ENCODE data around the gene SLC7A4.
A peak's percentile ranks its signal among the peaks of the same experiment; 100 is the strongest.

SLC7A4 gene

GRCh38 chr22:20989323-20990138 is 42.8 kb downstream of the SLC7A4 start:
- Mint-ChIP-seq H3K4me1 (no peaks in the 10 kb centered on the region), H3K36me3 (peaks cover 32 to 46% of the 10 kb centered on the region in 2 donors), H3K9me3 (no peaks in the 10 kb centered on the region), H3K27me3 (no peaks in the 10 kb centered on the region), H3K27ac (no peak overlapping the region), H3K4me3 (no peak overlapping the region)
- DNase-seq (no peak), ATAC-seq (replicated peaks) (no peak)

- peaks cover 4% of the 10 kb centered on the region in 2 donors for H3K4me1 Mint-ChIP-seq
- no peak overlapping the region for H3K27ac Mint-ChIP-seq
- no peaks in the 10 kb centered on the region for H3K9me3 Mint-ChIP-seq
- DNase-seq (no peak), ATAC-seq (replicated peaks) (no peak)
- no peak overlapping the region for H3K4me3 Mint-ChIP-seq
- H3K36me3 Mint-ChIP-seq, result peaks cover 38 to 50% of the 10 kb centered on the region in 2 donors
- H3K27me3 Mint-ChIP-seq, result no peaks in the 10 kb centered on the region
Measured at GRCh38 chr22:20988573-20989322, 43.6 kb downstream of the SLC7A4 start.

GRCh38 chr22:20987375-20987774 is 45.0 kb downstream of the SLC7A4 start:
- peaks cover 34 to 48% of the 10 kb centered on the region in 2 donors for H3K36me3 Mint-ChIP-seq
- H3K9me3 Mint-ChIP-seq, result no peaks in the 10 kb centered on the region
- DNase-seq (no peak), ATAC-seq (replicated peaks) (no peak)
- no peaks in the 10 kb centered on the region for H3K27me3 Mint-ChIP-seq
- H3K27ac Mint-ChIP-seq, result no peak overlapping the region
- H3K4me1 Mint-ChIP-seq, result peaks cover 13 to 18% of the 10 kb centered on the region in 2 donors
- no peak overlapping the region for H3K4me3 Mint-ChIP-seq

- Mint-ChIP-seq H3K27me3 (no peaks in the 10 kb centered on the region), H3K4me3 (no peak overlapping the region), H3K36me3 (peaks cover 34 to 43% of the 10 kb centered on the region in 2 donors), H3K4me1 (peaks cover 17 to 25% of the 10 kb centered on the region in 2 donors), H3K27ac (no peak overlapping the region), H3K9me3 (no peaks in the 10 kb centered on the region)
- no peak for ATAC-seq (replicated peaks)
- DNase-seq, result no peak
Measured at GRCh38 chr22:20986365-20986764, 46.0 kb downstream of the SLC7A4 start.

GRCh38 chr22:20985720-20986119 is 46.6 kb downstream of the SLC7A4 start:
- no peaks in the 10 kb centered on the region for H3K27me3 Mint-ChIP-seq
- no peak for ATAC-seq (replicated peaks)
- DNase-seq, result no peak
- H3K4me3 Mint-ChIP-seq, result no peak overlapping the region
- H3K9me3 Mint-ChIP-seq, result no peaks in the 10 kb centered on the region
- peaks cover 28 to 38% of the 10 kb centered on the region in 2 donors for H3K36me3 Mint-ChIP-seq
- H3K4me1 Mint-ChIP-seq, result peaks cover 23 to 31% of the 10 kb centered on the region in 2 donors
- no peak overlapping the region for H3K27ac Mint-ChIP-seq

- DNase-seq, result no peak
- Mint-ChIP-seq H3K36me3 (peaks cover 27 to 34% of the 10 kb centered on the region in 2 donors), H3K27ac (peak overlapping the region; percentile 97), H3K4me1 (peaks cover 38 to 52% of the 10 kb centered on the region in 2 donors), H3K9me3 (peaks cover 1 to 5% of the 10 kb centered on the region in 2 donors), H3K4me3 (peak overlapping the region; percentile 98 to 99), H3K27me3 (peaks cover 4 to 10% of the 10 kb centered on the region in 2 donors)
- ATAC-seq (replicated peaks), result no peak
Measured at GRCh38 chr22:20983081-20983771, 49.1 kb downstream of the SLC7A4 start.

- ATAC-seq (replicated peaks) (peak; percentile 11 to 17), DNase-seq (no peak)
- Mint-ChIP-seq H3K27ac (peak overlapping the region; percentile 97), H3K27me3 (peaks cover 4 to 10% of the 10 kb centered on the region in 2 donors), H3K4me1 (peaks cover 38 to 52% of the 10 kb centered on the region in 2 donors), H3K36me3 (peaks cover 21 to 28% of the 10 kb centered on the region in 2 donors), H3K9me3 (peaks cover 1 to 5% of the 10 kb centered on the region in 2 donors), H3K4me3 (peak overlapping the region; percentile 98 to 99)
Measured at GRCh38 chr22:20982563-20982882, 49.8 kb downstream of the SLC7A4 start.

- DNase-seq (peak; percentile 70), ATAC-seq (replicated peaks) (peak; percentile 81 to 90)
- Mint-ChIP-seq H3K27me3 (peaks cover 4 to 15% of the 10 kb centered on the region in 2 donors), H3K4me3 (peak within 1 kb of the TSS; percentile 98 to 99), H3K9me3 (peaks cover 3 to 5% of the 10 kb centered on the region in 2 donors), H3K36me3 (peaks cover 19 to 26% of the 10 kb centered on the region in 2 donors), H3K4me1 (peaks cover 38 to 52% of the 10 kb centered on the region in 2 donors), H3K27ac (peak within 1 kb of the TSS; percentile 97)
Measured at GRCh38 chr22:20981787-20982562, 50.4 kb downstream of the SLC7A4 start, which contains the start of gene LZTR1. TSS of gene LZTR1 (plus strand) at chr22:20982297. CDS start at chr22:20982372, 75 bp downstream.

GRCh38 chr22:20980938-20981722 is 51.2 kb downstream of the SLC7A4 start:
- Mint-ChIP-seq H3K27me3 (peaks cover 4 to 19% of the 10 kb centered on the region in 2 donors), H3K27ac (peak overlapping the region; percentile 97), H3K4me1 (peaks cover 38 to 52% of the 10 kb centered on the region in 2 donors), H3K36me3 (peaks cover 15 to 20% of the 10 kb centered on the region in 2 donors), H3K4me3 (peak overlapping the region; percentile 98 to 99), H3K9me3 (peaks cover 3 to 5% of the 10 kb centered on the region in 2 donors)
- ATAC-seq (replicated peaks) (no peak), DNase-seq (no peak)

GRCh38 chr22:20980523-20980922 is 51.8 kb downstream of the SLC7A4 start:
- ATAC-seq (replicated peaks), result no peak
- Mint-ChIP-seq H3K4me3 (peak overlapping the region in 1 of 2 donors; percentile 99), H3K27ac (no peak overlapping the region), H3K36me3 (peaks cover 13 to 17% of the 10 kb centered on the region in 2 donors), H3K27me3 (peaks cover 4 to 19% of the 10 kb centered on the region in 2 donors), H3K9me3 (peaks cover 3 to 5% of the 10 kb centered on the region in 2 donors), H3K4me1 (peaks cover 38 to 52% of the 10 kb centered on the region in 2 donors)
- DNase-seq, result no peak

GRCh38 chr22:20979940-20980453 is 52.4 kb downstream of the SLC7A4 start:
- H3K36me3 Mint-ChIP-seq, result peaks cover 13 to 17% of the 10 kb centered on the region in 2 donors
- H3K9me3 Mint-ChIP-seq, result peaks cover 3 to 5% of the 10 kb centered on the region in 2 donors
- DNase-seq (no peak), ATAC-seq (replicated peaks) (no peak)
- H3K4me3 Mint-ChIP-seq, result peak overlapping the region; percentile 6 to 83
- no peak overlapping the region for H3K27ac Mint-ChIP-seq
- peaks cover 4 to 19% of the 10 kb centered on the region in 2 donors for H3K27me3 Mint-ChIP-seq
- peaks cover 38 to 52% of the 10 kb centered on the region in 2 donors for H3K4me1 Mint-ChIP-seq

- peaks cover 3 to 5% of the 10 kb centered on the region in 2 donors for H3K9me3 Mint-ChIP-seq
- peaks cover 4 to 19% of the 10 kb centered on the region in 2 donors for H3K27me3 Mint-ChIP-seq
- peak overlapping the region; percentile 83 to 85 for H3K4me3 Mint-ChIP-seq
- DNase-seq (peak; percentile 70), ATAC-seq (replicated peaks) (peak; percentile 69 to 77)
- H3K27ac Mint-ChIP-seq, result peak overlapping the region; percentile 92
- H3K36me3 Mint-ChIP-seq, result peaks cover 10 to 17% of the 10 kb centered on the region in 2 donors
- peaks cover 38 to 52% of the 10 kb centered on the region in 2 donors for H3K4me1 Mint-ChIP-seq
Measured at GRCh38 chr22:20979243-20979809, 53.0 kb downstream of the SLC7A4 start.
